ENCODE data around the gene INPP5K.

The INPP5K gene

GRCh38 chr17:1504866-1505265 is 11.5 kb downstream of the INPP5K start:
- DNase-seq: no peak

- no peak for DNase-seq
These were observed 12.7 kb downstream of the INPP5K start for GRCh38 chr17:1503699-1504098.

GRCh38 chr17:1498869-1499268 is 17.5 kb downstream of the INPP5K start:
- DNase-seq: no peak

- no peak for DNase-seq
These were observed 18.2 kb downstream of the INPP5K start for GRCh38 chr17:1498233-1498632.

GRCh38 chr17:1497831-1498230 is 18.6 kb downstream of the INPP5K start:
- no peak for DNase-seq

GRCh38 chr17:1496869-1497268 is 19.5 kb downstream of the INPP5K start:
- no peak for DNase-seq

GRCh38 chr17:1495265-1495989 is 21.0 kb downstream of the INPP5K start:
- DNase-seq: no peak

GRCh38 chr17:1494736-1495253 is 21.6 kb downstream of the INPP5K start:
- DNase-seq: no peak

GRCh38 chr17:1494203-1494602 is 22.2 kb downstream of the INPP5K start:
- DNase-seq: no peak

DNA sequence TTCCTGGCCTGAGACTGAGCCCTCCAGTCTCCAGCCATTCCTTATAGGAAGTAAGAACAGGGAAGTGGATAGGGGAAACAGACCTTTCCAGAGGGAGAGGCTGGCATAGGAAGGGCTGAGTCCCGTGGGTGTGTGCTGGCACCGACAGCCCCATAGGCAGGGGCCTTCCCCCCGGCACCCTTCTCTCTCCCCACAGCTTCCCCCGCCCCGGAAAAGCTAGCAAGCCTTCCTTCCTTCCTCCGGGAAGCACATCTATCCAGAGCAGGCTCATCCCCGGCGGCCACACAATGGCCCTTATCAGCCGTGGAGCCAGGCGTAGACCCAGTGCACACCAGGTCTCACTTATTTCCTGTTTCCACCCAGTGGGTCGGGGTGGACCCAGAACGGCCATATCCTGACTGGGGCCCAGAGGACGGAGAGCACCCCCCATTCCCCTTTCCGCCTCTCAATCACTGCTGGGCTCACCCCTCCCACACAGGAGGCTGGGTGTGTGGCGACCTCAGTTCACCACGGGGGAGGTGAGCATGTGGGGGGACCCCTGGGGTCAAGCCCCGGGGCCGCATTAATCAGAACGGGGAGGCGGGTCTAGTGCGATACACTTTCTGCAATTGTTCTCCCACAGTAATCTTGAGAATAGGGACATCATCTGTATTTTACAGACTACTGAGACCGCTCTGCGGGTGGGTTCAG is 23.0 kb downstream of the INPP5K start:
- DNase-seq: no peak

GRCh38 chr17:1492249-1493206 is 23.9 kb downstream of the INPP5K start, which contains the start of gene MYO1C:
MYO1C (minus strand) TSS chr17:1492686; CDS start chr17:1492487, 199 bp downstream.
- DNase-seq: no peak

- no peak for DNase-seq
These were observed 24.8 kb downstream of the INPP5K start for GRCh38 chr17:1491443-1492248.

DNA sequence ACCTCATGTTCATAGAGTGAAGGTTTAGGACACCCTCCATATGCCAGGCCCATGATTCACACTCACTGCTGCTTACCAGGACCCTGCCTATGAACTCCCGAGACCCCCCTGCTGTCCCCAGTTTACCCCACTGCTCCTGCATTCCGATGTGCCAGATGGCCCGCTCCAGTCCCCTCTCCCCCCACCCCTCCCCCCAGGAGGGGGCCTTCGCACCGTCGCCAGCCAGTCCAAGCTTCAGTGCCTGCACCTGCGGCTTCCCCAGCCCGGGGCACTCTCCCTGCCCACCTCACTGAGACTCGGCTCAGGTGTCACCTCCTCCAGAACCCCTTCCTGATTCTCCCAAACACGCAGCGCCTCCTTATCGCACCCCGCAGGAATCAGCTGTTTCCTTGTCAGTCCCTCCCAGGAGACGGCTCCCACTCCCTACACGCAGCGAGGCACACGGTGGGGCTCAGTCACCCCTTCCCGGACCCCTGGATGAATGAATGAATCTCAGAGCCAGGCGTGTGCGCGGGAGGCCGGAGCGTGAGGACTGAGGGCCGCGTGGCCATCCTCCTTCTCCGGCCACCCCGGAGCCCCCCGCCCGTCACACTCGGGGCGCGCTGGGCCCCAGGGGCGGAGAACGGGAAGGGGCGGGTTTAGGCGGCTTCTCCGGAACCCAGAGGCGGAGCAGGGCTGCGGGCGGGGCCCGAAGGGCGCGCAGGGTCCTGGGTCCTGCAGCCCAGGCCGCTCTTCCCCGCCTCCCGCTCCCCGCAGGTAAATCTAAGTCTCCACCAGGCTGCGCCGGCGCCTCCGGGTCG is 25.6 kb downstream of the INPP5K start:
- peak; percentile 55 for DNase-seq

- DNase-seq: no peak
These were observed 27.6 kb downstream of the INPP5K start for GRCh38 chr17:1488826-1489270.

DNA sequence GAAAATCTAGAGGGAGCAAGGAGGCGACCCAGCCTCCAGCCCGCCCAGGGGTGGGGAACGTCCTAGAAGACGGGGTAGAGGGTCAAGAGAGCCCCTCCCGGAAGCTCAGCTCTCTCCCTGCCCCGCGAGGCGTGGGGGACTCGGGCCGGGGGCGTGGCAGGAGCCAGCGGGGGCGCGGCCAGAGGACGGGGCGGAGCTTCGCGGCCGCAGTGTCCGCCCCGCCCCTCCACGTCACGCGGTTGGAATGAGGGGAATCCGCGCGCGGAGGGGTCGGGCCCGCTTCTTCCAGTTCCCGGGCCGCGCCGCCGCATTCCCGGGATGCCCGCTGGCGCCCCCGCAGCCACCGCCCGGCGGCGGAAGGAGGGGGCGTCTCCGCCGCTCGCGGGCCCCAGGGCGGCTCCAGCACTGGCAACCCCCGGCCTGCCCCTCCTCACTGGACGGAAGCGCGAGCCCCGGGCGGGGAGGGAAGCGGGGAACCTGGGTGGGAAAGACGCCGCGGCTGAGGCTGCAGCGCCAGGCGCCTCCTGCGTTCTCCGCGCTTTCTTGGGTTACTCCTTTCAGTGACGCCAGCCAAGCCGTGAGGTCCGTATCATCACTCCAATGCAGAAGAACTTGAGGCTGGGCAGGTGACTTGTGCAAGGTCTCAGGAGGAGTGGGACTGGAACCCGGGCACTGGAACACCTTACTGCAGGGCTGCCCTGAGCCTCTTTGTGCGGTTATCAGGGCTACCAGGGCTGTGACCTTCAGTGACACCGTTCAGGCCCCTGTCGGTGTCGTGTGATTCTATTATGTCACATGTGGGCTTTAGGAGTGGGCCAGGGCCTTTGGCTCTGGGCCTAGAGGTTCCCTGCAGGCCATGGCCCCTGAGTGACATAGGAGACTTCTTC is 28.2 kb downstream of the INPP5K start:
- peak; percentile 57 for DNase-seq

DNA sequence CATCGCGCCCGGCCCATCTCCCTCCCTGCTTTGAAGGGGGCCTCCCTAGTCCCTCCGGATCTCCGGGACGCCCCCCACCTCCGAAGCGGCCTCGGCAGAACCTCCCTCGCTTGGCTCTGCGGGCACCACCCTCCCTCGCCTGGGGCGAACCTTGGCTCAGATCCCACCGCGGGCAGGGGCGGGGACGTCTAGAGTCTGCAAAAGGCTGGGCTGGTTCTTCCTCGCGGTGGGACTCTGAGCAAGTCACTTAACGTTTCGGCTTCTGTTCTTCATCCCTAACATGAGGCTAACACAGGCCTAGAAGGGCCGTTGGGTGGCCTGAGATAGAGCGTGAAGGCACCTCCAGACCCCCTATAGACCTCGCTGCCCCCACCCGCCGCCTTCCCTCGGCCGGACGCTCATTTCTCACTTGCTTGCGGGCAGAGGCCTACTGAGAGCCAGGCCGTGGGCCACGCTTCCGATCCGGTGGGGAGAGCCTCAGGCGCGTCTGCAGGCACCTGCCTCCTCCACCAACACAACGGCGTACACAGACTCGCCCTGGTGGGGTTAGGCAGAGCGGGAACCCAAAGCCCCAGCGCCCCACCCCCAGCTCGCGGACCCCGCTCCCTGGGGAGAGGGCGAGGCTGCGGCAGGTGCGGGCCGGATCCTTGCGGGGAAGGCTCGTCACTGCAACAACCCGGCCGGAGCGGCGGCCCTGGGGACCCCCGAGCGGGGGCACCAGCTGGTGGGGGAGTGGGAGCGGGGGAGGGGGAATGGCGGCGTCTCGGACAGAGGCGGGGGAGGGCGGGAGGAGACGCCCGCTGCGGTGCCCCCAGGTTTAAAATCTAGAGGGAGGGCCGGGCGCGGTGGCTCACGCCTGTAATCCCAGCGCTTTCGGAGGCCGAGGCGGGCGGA is 29.4 kb downstream of the INPP5K start:
- peak; percentile 76 for DNase-seq

- peak; percentile 58 for DNase-seq
These were observed 30.7 kb downstream of the INPP5K start for GRCh38 chr17:1485423-1486376.
